ENCODE measurements around the gene ZNF213.

The ZNF213 gene, protein sequence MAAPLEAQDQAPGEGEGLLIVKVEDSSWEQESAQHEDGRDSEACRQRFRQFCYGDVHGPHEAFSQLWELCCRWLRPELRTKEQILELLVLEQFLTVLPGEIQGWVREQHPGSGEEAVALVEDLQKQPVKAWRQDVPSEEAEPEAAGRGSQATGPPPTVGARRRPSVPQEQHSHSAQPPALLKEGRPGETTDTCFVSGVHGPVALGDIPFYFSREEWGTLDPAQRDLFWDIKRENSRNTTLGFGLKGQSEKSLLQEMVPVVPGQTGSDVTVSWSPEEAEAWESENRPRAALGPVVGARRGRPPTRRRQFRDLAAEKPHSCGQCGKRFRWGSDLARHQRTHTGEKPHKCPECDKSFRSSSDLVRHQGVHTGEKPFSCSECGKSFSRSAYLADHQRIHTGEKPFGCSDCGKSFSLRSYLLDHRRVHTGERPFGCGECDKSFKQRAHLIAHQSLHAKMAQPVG

DNA sequence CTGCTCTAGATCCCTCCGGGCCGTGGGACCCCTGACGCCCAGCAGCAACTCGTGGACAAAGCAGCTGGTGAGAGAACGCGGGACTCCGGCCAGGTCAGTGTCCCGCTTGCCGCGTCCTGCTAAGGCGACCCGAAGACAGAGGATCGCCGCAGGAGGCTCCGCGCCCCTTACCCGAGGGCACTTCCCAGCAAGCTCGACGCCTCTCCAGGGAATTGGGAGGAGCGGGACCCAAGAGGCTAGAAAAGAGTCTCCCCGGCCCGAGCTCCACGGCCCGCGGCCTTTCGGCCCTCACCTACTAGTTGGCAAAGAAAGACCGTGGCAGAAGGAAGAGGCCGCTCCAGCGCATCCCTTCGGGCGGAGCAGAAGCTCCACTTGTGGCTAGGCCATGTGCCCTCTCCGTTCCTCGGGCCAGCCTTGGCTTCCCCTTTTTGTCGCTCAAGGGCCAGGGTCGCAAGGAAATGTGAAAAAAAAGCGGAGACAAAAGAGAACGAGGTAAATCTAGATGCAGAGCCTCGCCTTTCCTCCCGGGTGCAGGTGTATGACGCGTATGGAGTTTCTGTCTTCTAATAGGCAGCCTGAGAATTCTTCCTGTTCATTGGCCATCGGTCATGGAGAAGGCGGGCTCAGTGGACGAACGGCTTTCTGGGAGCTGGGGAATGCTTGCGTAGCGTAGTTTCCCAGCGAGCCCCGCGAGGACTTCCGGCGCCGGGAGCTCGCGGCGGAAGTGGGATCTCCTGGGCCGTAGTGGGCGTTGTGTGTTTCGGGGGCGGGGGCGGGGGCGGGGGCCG, at the start of gene ZNF213:
ZNF213 (plus strand) TSS at position 692 of the 788 bp plus-strand sequence. CDS start 2,252 bp downstream, outside the sequence.
- ATAC-seq, result peak; percentile 95
- TF ChIP-seq BACH2 (CRISPR knock-in tag; IDR thresholded peaks at IDR 0.05; ENCODE audit: borderline replicate concordance), result no peak
- TF ChIP-seq, protein P1, sequence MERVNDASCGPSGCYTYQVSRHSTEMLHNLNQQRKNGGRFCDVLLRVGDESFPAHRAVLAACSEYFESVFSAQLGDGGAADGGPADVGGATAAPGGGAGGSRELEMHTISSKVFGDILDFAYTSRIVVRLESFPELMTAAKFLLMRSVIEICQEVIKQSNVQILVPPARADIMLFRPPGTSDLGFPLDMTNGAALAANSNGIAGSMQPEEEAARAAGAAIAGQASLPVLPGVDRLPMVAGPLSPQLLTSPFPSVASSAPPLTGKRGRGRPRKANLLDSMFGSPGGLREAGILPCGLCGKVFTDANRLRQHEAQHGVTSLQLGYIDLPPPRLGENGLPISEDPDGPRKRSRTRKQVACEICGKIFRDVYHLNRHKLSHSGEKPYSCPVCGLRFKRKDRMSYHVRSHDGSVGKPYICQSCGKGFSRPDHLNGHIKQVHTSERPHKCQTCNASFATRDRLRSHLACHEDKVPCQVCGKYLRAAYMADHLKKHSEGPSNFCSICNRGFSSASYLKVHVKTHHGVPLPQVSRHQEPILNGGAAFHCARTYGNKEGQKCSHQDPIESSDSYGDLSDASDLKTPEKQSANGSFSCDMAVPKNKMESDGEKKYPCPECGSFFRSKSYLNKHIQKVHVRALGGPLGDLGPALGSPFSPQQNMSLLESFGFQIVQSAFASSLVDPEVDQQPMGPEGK (CRISPR knock-in tag; IDR thresholded peaks at IDR 0.05; ENCODE audit: borderline replicate concordance), result no peak
- no peak for TF ChIP-seq RARB (CRISPR knock-in tag; IDR thresholded peaks at IDR 0.05)
- TF ChIP-seq ARNTL (CRISPR knock-in tag; IDR thresholded peaks at IDR 0.05; ENCODE audit: borderline replicate concordance, low read depth), result no peak

DNA sequence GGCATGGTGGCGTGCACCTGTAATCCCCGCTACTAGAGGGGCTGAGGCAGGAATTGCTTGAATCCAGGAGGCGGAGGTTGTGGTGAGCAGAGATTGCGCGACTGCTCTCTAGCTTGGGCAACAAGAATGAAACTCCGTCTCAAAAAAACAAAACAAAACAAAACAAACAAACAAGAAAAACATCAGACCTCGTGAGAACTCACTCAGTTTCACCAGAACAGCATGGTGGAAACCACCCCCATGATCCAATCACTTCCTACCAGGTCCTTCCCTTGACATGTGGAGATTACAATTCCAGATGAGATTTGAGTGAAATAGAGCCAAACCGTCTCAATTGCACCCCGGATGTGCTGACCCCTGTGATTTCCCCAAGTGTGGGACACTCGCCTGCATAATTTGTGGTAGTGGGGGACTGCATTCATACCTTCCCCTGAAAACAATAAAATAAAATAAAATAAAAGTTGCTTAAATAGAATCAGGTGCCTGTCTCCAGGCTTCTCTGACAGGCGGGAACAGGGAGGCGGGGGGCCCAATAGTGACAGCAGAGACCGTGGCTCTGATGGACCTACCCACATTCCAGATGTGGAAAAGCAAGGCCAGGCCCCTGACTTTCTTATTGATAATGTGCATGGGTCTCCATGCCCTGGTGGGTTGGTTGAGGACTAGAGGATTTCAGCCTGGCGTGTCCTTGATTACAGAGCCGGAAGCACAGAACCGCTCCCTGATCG, 48.8 kb upstream of the ZNF213 start:
- ATAC-seq, result no peak
- TF ChIP-seq, protein P2, sequence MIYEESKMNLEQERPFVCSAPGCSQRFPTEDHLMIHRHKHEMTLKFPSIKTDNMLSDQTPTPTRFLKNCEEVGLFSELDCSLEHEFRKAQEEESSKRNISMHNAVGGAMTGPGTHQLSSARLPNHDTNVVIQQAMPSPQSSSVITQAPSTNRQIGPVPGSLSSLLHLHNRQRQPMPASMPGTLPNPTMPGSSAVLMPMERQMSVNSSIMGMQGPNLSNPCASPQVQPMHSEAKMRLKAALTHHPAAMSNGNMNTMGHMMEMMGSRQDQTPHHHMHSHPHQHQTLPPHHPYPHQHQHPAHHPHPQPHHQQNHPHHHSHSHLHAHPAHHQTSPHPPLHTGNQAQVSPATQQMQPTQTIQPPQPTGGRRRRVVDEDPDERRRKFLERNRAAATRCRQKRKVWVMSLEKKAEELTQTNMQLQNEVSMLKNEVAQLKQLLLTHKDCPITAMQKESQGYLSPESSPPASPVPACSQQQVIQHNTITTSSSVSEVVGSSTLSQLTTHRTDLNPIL (CRISPR knock-in tag; IDR thresholded peaks at IDR 0.05; ENCODE audit: low read depth), result no peak
- TF ChIP-seq ZNF8 (CRISPR knock-in tag; IDR thresholded peaks at IDR 0.05), result no peak
- TF ChIP-seq, protein P1 (CRISPR knock-in tag; IDR thresholded peaks at IDR 0.05; ENCODE audit: borderline replicate concordance), result no peak
- TF ChIP-seq, protein P3, sequence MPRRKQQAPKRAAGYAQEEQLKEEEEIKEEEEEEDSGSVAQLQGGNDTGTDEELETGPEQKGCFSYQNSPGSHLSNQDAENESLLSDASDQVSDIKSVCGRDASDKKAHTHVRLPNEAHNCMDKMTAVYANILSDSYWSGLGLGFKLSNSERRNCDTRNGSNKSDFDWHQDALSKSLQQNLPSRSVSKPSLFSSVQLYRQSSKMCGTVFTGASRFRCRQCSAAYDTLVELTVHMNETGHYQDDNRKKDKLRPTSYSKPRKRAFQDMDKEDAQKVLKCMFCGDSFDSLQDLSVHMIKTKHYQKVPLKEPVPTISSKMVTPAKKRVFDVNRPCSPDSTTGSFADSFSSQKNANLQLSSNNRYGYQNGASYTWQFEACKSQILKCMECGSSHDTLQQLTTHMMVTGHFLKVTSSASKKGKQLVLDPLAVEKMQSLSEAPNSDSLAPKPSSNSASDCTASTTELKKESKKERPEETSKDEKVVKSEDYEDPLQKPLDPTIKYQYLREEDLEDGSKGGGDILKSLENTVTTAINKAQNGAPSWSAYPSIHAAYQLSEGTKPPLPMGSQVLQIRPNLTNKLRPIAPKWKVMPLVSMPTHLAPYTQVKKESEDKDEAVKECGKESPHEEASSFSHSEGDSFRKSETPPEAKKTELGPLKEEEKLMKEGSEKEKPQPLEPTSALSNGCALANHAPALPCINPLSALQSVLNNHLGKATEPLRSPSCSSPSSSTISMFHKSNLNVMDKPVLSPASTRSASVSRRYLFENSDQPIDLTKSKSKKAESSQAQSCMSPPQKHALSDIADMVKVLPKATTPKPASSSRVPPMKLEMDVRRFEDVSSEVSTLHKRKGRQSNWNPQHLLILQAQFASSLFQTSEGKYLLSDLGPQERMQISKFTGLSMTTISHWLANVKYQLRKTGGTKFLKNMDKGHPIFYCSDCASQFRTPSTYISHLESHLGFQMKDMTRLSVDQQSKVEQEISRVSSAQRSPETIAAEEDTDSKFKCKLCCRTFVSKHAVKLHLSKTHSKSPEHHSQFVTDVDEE (CRISPR knock-in tag; IDR thresholded peaks at IDR 0.05), result no peak
- no peak for TF ChIP-seq TCF4 (CRISPR knock-in tag; IDR thresholded peaks at IDR 0.05; ENCODE audit: borderline replicate concordance)
- TF ChIP-seq OSR1 (CRISPR knock-in tag; IDR thresholded peaks at IDR 0.05), result no peak
- TF ChIP-seq ZC3H10 (CRISPR knock-in tag; IDR thresholded peaks at IDR 0.05), result no peak
- no peak for TF ChIP-seq ZFP3 (CRISPR knock-in tag; IDR thresholded peaks at IDR 0.05)
- no peak for TF ChIP-seq SNAI2 (CRISPR knock-in tag; IDR thresholded peaks at IDR 0.05)
- TF ChIP-seq TOX (CRISPR knock-in tag; IDR thresholded peaks at IDR 0.05; ENCODE audit: borderline replicate concordance), result no peak
- TF ChIP-seq ZNF565 (CRISPR knock-in tag; conservative IDR thresholded peaks at IDR 0.05; ENCODE audit: low read depth), result no peak

DNA sequence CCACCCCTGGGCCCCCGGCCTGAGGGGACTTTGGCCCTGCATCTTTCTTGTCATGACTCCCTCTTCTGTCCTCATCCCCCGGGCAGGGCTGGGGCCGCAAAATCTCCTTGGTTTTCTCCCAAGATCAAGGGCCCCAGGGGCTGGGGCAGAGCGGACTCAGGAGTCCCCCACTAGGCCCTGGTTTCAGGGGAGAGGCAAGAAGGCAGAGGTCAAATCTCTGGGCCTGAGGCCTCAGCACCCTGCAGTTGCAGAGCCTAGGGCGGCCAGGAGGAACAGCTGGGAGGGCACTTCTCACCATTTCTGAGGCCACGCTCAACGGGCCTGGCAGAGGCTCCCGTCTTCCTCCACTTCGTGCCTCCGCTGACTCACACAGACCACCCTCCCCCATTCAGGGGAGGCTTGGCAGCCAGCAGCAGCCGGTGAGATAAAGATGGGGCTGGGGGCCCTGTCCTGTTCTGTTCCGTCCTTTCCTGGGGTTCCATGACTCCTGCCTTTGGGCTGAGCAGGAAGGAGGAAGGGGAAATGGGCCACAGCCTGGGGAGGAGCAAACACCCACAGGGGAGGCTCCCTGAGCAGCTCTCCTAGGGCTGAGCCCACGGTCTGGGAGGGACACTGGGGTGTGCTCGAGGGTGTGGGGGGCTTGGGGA, 48.1 kb upstream of the ZNF213 start:
- TF ChIP-seq ZNF70 (CRISPR knock-in tag; IDR thresholded peaks at IDR 0.05), result no peak
- TF ChIP-seq SNAI2 (CRISPR knock-in tag; IDR thresholded peaks at IDR 0.05), result no peak
- ATAC-seq, result no peak; the same call in 2 of the 3 replicates
